ENCODE data around the gene PITPNC1.

DNA sequence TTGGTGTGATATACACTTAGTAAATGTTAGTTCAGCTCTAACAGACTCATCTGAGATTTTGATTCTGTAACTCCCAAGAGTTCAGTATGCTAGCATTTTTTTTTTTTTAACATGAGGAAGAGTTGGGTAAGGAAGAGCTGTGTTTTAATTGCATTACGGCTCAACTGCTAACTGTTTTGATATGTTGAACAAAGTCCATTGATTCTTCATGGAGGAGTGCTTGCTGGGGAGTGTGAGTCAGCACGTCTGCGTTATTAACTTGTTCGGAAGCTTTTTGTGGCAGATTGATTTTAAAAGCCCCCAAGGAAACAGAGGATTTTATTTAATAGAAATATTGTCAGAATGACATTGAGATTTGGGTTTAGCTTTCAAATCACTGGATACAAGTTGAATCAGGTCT lies 45.8 kb downstream of the PITPNC1 start:
- TF ChIP-seq CTCF (IDR thresholded peaks at IDR 0.05) (no peak), POLR2A (IDR thresholded peaks at IDR 0.05) (no peak)

Measured in uterus (tissue), 2 donors.